ENCODE data around the gene CD274.

CD274 gene

DNA sequence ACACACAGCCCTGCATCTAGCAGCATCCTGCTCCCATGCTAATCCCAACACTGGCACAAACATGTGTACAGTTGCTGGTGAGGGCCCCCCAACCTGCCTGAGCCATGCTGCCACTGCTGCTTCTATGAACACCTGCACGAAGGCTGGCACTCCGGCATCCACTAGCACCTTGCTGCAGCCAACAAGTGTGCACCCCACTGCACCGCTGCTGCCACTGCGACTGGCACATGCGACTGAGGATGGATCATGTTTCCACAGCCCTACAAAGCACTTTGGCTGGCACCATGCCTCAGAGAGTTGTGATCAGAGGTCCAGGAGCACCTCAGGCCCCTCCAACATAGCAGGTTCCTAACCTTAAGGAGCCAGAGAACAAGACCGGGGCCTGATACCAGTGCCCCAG, 52.2 kb downstream of the CD274 start:
- DNase-seq: no peak

DNA sequence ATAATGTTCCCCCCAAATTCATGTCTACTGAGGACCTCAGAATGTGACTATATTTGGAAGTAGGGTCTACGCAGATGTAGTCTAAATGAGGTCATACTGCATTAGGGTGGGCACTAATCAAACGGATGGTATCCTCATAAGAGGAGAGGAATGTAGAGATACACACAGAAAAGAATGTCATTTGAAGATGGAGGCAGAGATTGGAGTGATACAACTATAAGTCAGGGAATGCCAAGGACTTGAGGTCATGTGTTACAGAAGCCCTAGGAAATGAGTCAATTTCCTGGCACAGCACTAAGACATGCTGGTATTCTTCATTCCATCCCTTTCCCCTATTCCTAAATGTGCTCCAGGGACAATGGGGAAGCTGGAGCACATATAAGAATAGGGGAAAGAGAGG, 59.2 kb downstream of the CD274 start:
- DNase-seq: no peak

DNA sequence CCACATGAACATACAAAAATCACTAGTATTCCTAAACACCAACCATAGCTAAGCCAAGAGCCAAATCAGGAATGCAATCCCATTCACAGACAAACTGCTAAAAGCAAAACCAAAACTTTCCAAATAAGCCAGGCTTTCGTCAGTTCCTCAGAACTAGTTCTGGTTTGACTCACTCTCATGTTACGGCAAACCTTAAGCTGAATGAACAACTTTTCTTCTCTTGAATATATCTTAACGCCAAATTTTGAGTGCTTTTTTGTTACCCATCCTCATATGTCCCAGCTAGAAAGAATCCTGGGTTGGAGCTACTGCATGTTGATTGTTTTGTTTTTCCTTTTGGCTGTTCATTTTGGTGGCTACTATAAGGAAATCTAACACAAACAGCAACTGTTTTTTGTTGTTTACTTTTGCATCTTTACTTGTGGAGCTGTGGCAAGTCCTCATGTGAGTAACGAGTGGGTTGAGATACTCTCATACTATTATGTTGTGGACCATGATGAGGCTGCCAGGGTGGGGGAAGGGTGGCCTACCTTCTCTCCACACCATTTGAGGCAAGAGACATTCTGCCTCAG, 60.1 kb downstream of the CD274 start, which contains the start of gene PDCD1LG2:
PDCD1LG2 (plus strand) TSS at position 172 of the 572 bp plus-strand sequence. CDS start 12,016 bp downstream, outside the sequence.
- DNase-seq: no peak

DNA sequence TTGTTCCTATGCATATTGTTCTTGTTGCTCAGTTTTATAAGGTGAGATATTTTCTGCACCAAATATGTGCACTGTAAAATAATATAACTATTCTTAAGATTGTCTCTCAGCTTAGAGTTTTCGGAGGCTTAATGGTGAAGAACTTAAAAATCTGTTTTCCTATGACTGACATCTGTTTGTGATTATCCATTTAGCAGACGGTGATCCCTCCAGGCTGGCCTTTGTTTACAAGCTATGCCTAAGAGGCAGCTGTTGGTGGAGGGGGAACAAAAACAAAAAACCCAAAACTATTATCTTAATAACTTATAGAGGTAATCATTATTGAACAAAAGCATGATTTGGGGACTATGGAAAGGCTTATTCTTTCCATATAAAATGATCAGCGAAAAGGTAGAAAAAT, 60.6 kb downstream of the CD274 start:
- DNase-seq: no peak

DNA sequence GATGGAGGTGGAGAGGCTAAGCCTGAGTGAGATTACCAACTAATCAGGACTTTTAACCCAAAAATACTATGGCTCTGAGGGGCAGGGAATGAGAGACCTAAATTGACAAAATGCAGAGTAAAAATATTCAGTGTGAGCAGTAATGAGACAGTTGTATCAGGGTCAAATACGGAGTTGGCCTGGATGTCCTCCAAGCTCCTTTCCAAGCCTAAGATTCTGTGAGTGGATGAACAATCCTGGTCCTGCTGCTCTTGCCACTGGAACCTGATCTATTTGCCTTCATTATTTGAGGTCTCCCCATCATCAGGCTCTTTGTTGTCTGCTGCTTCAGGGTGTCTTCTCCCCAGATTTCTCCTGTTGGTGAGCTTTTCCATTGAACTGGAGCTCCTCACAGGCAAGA, 61.1 kb downstream of the CD274 start:
- no peak for DNase-seq

DNA sequence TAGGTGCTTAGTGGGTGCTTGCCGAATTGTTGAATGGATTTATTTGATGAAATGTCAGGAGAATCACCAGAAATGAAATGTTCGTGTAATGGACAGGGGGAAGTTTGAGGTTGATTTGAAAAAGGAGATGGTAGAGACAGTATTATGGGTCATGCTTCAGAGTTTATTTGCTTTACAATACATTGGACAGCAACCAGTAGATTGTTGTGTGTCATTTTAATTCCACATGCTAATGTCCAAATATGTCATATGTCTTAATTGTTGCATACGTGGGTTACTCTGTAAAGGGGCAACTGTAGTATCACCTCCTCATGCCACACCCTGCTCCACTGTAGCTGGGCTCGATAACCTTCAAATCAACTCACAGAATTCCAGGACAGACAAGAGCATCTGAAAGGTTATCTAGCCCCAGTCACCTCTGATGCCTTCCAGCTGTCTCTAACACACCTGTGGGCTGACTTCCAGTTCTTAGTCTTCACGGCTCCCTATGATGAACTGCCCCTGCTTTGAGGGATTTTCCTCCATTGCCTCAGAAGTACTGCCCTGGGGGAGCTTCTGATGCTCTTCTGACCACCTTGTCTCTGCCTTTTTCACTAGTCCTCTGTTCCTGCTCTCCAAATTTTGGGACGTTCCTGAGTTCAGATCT, 61.7 kb downstream of the CD274 start:
- DNase-seq: no peak

DNA sequence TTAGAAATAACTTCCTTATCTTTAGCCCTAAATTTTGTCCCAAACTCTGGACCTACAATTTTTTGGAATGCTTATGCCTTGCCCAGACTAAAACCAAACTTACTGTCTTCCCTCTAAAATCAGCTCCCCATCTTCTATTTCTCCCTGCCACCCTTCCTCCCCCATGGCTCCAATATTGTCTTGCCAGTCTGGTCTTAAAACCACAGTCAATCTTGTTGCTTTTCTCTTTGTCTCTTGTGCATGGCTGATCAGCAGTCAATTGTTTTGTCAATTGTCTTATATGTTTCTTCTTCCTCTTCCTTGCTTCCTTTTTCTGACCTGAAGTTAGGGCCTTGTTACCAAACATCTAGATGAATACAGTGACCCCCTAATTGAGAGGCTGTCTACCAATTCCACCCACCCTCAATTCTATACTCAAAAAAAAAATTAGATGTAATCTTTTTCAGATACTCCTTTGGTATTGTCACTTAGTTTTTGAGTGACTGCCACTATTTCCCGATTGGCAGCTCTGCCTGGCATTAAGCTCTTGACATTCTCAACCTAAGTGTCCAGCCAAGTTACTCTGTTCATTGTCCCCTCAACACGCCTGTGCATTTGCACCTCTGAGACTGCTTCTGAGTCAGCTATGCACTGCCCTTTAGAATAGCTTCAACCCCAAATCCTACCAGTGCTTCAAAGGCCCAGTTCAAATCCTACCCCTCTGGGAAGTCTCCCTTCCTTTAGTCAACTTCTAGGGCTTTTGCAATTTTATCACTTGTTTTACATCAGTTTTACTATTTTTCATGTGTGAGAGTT, 62.5 kb downstream of the CD274 start:
- no peak for DNase-seq

DNA sequence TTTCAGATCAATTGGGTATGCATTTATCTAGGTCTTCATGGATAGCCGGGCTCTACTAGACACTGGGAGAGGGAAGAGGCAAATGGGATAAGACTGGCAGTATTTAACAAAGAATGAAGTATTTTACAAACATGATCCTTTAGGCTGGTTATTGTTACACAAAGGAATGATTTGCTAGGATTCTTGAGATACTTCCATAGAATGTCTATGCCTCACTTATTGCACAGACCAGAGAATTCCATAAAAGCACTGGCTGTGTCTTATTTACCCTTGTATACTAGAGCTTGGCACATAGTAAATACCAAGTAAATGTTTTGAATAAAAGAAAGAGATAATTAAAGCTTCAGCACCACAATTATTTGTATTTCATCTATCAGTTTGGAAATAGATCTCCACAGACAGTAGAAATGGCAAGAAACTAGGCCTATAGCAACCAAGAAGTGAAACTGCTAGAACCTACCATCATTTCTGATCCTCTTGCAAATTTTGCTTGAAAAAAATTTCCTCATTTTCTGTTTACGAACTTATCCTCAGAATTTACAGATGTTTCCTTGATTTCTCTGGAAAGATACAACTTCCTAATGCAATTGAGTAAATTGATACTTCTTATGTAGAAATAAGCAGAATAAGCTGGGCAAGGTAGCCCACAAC, 63.7 kb downstream of the CD274 start:
- no peak for DNase-seq

DNA sequence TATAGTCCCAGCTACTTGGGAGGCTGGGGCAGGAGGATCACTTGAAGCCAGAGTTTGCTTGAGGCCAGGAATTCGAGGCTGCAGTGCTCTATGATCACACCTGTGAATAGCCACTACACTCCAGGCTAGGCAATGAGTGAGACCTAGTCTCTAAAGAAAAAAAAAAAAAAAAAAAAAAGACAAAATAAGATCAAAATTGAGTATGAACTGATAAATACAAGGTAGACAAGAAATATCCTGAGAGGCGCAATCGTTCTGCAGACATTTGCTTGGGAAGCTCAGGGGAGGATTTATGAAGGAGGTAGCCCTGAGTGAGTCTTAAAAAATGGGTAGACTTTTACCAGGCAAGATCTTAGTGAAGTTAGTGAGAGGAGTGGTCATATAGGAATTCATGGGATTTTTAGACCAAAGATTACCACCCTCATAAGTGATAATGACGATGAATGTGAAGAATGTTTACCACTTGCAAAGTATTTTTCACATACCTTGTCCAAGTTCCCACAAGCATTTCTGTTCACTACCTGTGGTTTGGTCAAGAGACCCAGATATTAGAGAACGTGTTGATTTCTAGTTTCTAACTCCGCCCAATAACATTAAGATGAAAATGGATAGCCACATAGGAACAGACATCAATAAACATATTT, 64.4 kb downstream of the CD274 start:
- no peak for DNase-seq

DNA sequence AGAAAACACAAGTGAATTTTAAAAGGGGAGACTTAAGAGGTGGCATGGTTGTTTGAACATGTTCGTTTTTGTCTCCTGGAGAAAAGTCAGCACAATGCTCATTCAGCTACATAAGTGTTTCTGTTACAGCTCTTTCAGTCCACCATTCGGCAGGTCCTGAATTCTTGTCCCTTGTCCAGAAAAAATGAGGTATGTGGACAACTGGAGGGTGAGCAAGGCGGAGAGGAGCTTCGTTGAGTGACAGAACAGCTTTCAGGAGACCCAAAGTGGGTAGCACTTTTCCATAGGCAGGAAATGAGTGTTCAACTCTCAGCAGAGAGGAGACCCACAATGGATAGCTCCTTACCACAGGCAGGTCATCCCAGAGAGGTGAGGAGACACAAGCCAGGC, 64.9 kb downstream of the CD274 start:
- DNase-seq: no peak

DNA sequence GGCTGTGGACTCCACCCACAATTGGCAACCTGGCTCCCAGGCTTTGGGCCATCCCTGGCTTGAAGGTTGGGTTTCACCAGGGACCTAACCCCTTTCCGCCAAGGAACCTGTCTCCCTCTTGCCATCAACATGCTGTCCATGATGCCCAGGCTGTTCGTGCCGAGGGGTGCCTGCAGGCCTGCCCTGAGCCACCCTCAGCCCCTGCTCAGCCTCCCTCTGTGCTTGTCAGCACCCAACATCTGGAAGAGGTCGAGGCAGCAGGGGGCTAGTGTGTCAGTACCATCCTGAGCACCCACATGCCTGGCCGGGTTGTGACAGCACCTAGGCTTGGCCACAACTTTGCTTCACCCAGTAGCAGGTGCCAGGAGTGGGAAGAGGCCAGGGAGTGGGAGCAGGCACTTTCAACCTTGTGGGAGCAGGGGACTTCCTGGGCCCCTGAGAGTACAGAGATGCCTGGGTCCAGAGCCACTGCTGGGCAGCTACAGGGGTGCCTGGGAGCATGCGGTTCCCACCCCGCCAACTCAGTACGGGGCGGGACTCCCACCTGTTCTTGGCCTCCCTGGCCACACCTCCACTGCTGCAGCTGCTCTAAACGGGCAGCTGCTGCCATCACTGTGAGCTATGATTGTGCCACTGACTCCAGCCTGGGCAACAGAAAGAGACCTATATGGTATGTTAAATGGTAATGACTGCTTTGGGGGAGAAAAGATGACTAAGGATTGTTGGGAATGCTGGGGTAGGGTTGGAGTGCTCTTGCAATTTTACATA, 66.3 kb downstream of the CD274 start:
- no peak for DNase-seq

DNA sequence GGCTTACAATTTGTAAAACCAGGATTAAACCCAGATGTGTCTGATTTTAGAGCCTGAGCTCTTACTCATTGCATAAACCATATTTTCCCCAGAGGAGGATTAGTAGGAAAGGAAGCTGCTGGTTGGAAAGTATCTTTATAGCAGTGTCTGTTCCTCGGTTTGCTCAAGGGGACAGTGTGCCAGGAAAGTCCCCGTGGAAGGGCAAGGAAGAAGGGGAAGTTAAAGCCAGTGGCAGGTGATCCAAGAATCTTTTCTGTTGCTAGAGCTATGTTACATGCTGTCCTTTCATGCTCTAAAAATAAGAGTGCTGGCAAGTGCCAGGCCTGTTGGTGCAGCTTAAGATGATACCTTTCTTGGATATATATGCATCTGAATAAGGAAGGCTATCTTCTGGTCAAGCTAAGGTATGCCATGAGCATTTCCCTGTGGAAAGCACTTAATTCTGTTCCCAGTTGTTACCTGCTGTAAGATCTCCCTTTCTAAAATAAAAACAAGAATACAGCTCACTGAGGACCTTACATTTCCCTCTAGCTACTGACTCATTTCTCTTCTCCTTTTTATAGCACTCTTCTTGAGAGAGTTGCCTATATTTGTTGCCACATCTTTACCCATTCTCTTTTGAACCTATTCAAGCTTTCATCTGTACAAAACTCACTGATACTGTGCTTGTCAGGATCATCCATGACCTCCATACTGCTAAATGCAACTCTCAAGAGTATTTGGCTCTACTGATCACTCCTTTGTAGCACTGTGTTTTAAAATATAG, 68.0 kb downstream of the CD274 start:
- no peak for DNase-seq

DNA sequence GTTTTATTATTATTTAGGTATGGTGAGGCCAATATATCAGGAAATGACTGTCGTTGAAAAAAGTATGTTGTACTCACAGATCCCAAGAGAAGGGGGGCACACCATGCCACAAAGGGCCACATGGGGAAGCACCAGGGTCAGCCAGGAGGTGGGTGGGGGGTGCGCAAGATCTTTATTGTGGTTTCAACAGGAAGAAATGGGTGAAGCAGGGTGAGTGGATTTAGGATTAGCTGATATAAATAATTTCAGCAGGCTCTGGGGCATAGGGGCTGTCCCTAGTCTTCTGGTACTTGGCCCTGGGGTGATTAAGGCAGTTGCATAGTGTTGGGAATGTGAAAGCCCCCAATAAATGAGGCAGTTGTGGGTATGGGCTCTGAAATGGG, 68.6 kb downstream of the CD274 start:
- no peak for DNase-seq
